LHCN-M2 (cell line): ENCODE data around the gene SLC6A4. TPM values are rescaled to one million over a fixed set of nuclear protein-coding genes. Genes with fewer than 3 reads are reported as not detected.

Experiments
- DNase-seq: peaks from one replicate; pipeline ENCODE4 v3.0.0-alpha.2; 2012; ENCODE audit warnings: low read depth
- total RNA-seq: library from RNA; depleted of rRNA; stranded (reverse); fragments of >200 nt; gene quantifications from 2 replicates; pipeline ENCODE4 v1.2.3, GENCODE V29; 2014; rRNA removed

The SLC6A4 gene
- total RNA-seq, 1 experiment from 2014 or later = not detected

GRCh38 chr17:30173649-30174048 is 61.8 kb downstream of the SLC6A4 start:
- no peak for DNase-seq

- no peak for DNase-seq
These were observed 62.9 kb downstream of the SLC6A4 start for GRCh38 chr17:30172560-30172959.

GRCh38 chr17:30170415-30170987 is 65.0 kb downstream of the SLC6A4 start:
- DNase-seq = no peak

- no peak for DNase-seq
These were observed 69.5 kb downstream of the SLC6A4 start for GRCh38 chr17:30165960-30166359.

GRCh38 chr17:30165147-30165546 is 70.3 kb downstream of the SLC6A4 start:
- DNase-seq = no peak

- DNase-seq = no peak
These were observed 71.0 kb downstream of the SLC6A4 start for GRCh38 chr17:30164531-30164930.

GRCh38 chr17:30161601-30162000 is 73.9 kb downstream of the SLC6A4 start:
- peak; percentile 13 for DNase-seq

- no peak for DNase-seq
These were observed 74.9 kb downstream of the SLC6A4 start for GRCh38 chr17:30160419-30161172.

GRCh38 chr17:30158896-30159625 is 76.4 kb downstream of the SLC6A4 start:
- no peak for DNase-seq

GRCh38 chr17:30155389-30155788 is 80.1 kb downstream of the SLC6A4 start:
- DNase-seq = no peak

- DNase-seq = no peak
These were observed 82.0 kb downstream of the SLC6A4 start for GRCh38 chr17:30153463-30153862.

- no peak for DNase-seq
These were observed 84.0 kb downstream of the SLC6A4 start for GRCh38 chr17:30151471-30151870.

- no peak for DNase-seq
These were observed 87.1 kb downstream of the SLC6A4 start for GRCh38 chr17:30148376-30148775.

GRCh38 chr17:30147860-30148259 is 87.6 kb downstream of the SLC6A4 start:
- peak; percentile 11 for DNase-seq

Other genes starting within 250 kb of the SLC6A4 start
- 10.9 and 16.1 TPM in 2 replicates for gene NSRP1, start 118.9 kb downstream of the SLC6A4 start, total RNA-seq
- gene BLMH, start 56.2 kb upstream of the SLC6A4 start, total RNA-seq = 15.1 and 15.8 TPM in 2 replicates
- not detected in 2 replicates for gene TMIGD1, start 98.4 kb upstream of the SLC6A4 start, total RNA-seq
- 26.5 and 31.1 TPM in 2 replicates for gene CPD, start 143.2 kb upstream of the SLC6A4 start, total RNA-seq
- gene GOSR1, start 241.7 kb upstream of the SLC6A4 start, total RNA-seq = 19.2 and 30.5 TPM in 2 replicates